ENCODE measurements around the gene MYCN. TPM values are rescaled to one million over a fixed set of nuclear protein-coding genes. Genes with fewer than 3 reads are reported as not detected.

Gene MYCN
- polyA plus RNA-seq, 1 of the 3 experiments (the other 2 are of a cell fraction), result 0.03 TPM

DNA sequence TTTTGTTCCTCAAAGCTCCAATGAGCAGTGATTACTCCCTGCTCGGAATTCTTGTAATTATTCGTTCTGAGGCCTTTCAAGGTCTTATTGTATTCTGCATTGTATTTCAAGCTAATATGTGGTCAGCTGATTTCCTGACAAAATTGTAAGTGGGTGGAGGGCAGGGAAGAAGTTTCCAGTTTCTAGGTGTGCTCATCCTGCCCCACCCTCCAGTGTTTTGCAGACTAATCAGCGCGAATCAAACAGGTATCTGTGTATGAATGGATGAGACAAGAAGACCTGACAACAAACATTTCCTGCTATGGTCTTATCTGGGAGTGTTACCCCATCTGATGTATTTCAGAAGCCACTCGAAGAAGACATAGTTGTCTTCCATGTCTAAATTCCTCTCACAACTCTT is 35.3 kb downstream of the MYCN start:
- Histone ChIP-seq H4K20me1 (ENCODE audit: insufficient read depth) (no peaks in the 10 kb centered on the region), H3K36me3 (replicated peaks in 1 of 2; ENCODE audit: control insufficient read depth in 1 of 2, insufficient read depth in 2 of 2, low read length in 1 of 2) (no peaks in the 10 kb centered on the region), H3K9me3 (no peaks in the 10 kb centered on the region; the same call in 1 of the 2 replicates), H3K9ac (no peak overlapping the region), H3K79me2 (ENCODE audit: insufficient read depth) (no peaks in the 10 kb centered on the region), H3K27ac (ENCODE audit: low read depth in 2 of 2, low read length in 1 of 2) (no peak overlapping the region), H3K4me1 (ENCODE audit: control insufficient read depth in 1 of 2, insufficient read depth in 2 of 2, low read depth in 1 of 2, low read length in 1 of 2) (no peaks in the 10 kb centered on the region), H3F3A (replicated peaks; ENCODE audit: insufficient read depth) (no peaks in the 10 kb centered on the region), H3K4me2 (no peak overlapping the region), H3K27me3 (ENCODE audit: insufficient read depth) (no peaks in the 10 kb centered on the region), H3K4me3 (ENCODE audit: low read depth in 2 of 2, low read length in 1 of 2) (no peak overlapping the region), H3K9me2 (no peaks in the 10 kb centered on the region), H2AFZ (ENCODE audit: low read depth) (no peak overlapping the region)
- ChIA-PET POLR2A (no interaction called here), CTCF (interaction anchor here (0.7 to 2.2 kb wide), 8 partner anchors 10 to 1705 kb away, joined by 3 to 8 read pairs (median 4); no protein-coding TSS in a partner anchor)
- no peak for DNase-seq
- TF ChIP-seq CHD2 (IDR thresholded peaks at IDR 0.05; ENCODE audit: low read length, partially characterized antibody) (no peak), POLR2AphosphoS5 (IDR thresholded peaks at IDR 0.05; ENCODE audit: low read depth, low read length) (no peak), TEAD4 (IDR thresholded peaks at IDR 0.05; ENCODE audit: borderline replicate concordance, insufficient read depth) (no peak), TAF1 (IDR thresholded peaks at IDR 0.05; ENCODE audit: borderline replicate concordance, low read depth, low read length) (no peak), RAD21 (IDR thresholded peaks at IDR 0.05; ENCODE audit: low read length) (no peak)
- 31% methylated on average over 5 of the region's 5 CpGs for WGBS (ENCODE audit: low lambda C conversion rate)

DNA sequence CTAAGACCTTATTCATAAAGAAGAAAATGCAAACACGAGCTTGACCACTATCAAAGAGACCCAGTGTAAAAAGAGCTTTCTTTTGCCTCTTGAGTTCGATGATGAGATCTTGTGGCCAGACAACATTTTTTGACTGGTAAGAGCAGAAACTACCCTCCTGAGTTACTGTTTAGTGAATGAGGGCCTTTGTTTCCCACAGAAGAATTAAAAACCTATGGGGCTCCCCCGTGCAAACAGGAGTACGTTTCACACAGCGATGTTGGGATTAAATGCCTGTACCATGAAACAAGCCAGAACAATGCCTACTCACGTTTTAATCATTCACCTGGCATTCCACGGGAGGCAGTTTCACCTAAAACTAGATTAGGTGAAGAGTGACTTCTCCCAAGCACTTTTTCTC is 36.0 kb downstream of the MYCN start:
- Histone ChIP-seq H3K9ac (no peak overlapping the region), H4K20me1 (ENCODE audit: insufficient read depth) (no peaks in the 10 kb centered on the region), H3K4me1 (ENCODE audit: control insufficient read depth in 1 of 2, insufficient read depth in 2 of 2, low read depth in 1 of 2, low read length in 1 of 2) (no peaks in the 10 kb centered on the region), H3K79me2 (ENCODE audit: insufficient read depth) (no peaks in the 10 kb centered on the region), H3F3A (replicated peaks; ENCODE audit: insufficient read depth) (no peaks in the 10 kb centered on the region), H3K27ac (ENCODE audit: low read depth in 2 of 2, low read length in 1 of 2) (no peak overlapping the region), H3K9me2 (no peaks in the 10 kb centered on the region), H2AFZ (ENCODE audit: low read depth) (no peak overlapping the region), H3K27me3 (ENCODE audit: insufficient read depth) (no peaks in the 10 kb centered on the region), H3K4me3 (ENCODE audit: low read depth in 2 of 2, low read length in 1 of 2) (no peak overlapping the region), H3K9me3 (no peaks in the 10 kb centered on the region; the same call in 1 of the 2 replicates), H3K36me3 (replicated peaks in 1 of 2; ENCODE audit: control insufficient read depth in 1 of 2, insufficient read depth in 2 of 2, low read length in 1 of 2) (no peaks in the 10 kb centered on the region), H3K4me2 (no peak overlapping the region)
- DNase-seq, result no peak
- 34% methylated on average over 7 of the region's 7 CpGs for whole genome bisulfite sequencing (ENCODE audit: low lambda C conversion rate)
- ChIA-PET POLR2A (no interaction called here), CTCF (interaction anchor here (0.7 to 2.2 kb wide), 6 partner anchors 12 to 1705 kb away, joined by 3 to 8 read pairs (median 4); no protein-coding TSS in a partner anchor)
- TF ChIP-seq EZH2phosphoT487 (IDR thresholded peaks at IDR 0.05; ENCODE audit: borderline replicate concordance, low read depth) (no peak), RAD21 (IDR thresholded peaks at IDR 0.05; ENCODE audit: low read length) (no peak), TEAD4 (IDR thresholded peaks at IDR 0.05; ENCODE audit: borderline replicate concordance, insufficient read depth) (no peak), YY1 (IDR thresholded peaks at IDR 0.05; ENCODE audit: low read depth) (no peak), CHD2 (IDR thresholded peaks at IDR 0.05; ENCODE audit: low read length, partially characterized antibody) (no peak), POLR2AphosphoS5 (IDR thresholded peaks at IDR 0.05; ENCODE audit: low read depth, low read length) (no peak), SMC3 (IDR thresholded peaks at IDR 0.05; ENCODE audit: low read depth, low read length) (no peak), RFX5 (IDR thresholded peaks at IDR 0.05; ENCODE audit: low read length) (no peak)
- TF ChIP-seq, protein P1, sequence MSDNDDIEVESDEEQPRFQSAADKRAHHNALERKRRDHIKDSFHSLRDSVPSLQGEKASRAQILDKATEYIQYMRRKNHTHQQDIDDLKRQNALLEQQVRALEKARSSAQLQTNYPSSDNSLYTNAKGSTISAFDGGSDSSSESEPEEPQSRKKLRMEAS (IDR thresholded peaks at IDR 0.05; ENCODE audit: low read depth), result no peak
- TF ChIP-seq, protein P2, sequence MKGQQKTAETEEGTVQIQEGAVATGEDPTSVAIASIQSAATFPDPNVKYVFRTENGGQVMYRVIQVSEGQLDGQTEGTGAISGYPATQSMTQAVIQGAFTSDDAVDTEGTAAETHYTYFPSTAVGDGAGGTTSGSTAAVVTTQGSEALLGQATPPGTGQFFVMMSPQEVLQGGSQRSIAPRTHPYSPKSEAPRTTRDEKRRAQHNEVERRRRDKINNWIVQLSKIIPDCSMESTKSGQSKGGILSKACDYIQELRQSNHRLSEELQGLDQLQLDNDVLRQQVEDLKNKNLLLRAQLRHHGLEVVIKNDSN (IDR thresholded peaks at IDR 0.05; ENCODE audit: borderline replicate concordance, low read depth), result no peak
